Activated CD4-positive, alpha-beta T cell treated with anti-CD3 and anti-CD28 coated beads, Interleukin-2, amount 50 U/mL, for 4 hours (primary cell): ENCODE measurements around the gene IFI16.
"Not testable (repeated sequence)": the region's sequence is repeated elsewhere in the genome, so short reads cannot be mapped to it uniquely, and the experiment has no call there.

Source experiments
- DNase-seq, 2 experiments: peaks; one replicate each; pipeline ENCODE4 v3.0.0-alpha.2; 2020

The IFI16 gene

GRCh38 chr1:159067699-159068621 lies 58.3 kb downstream of the IFI16 start:
- no peak for DNase-seq

GRCh38 chr1:159068886-159069285 lies 59.2 kb downstream of the IFI16 start:
- no peak for DNase-seq

GRCh38 chr1:159071970-159072582 lies 62.4 kb downstream of the IFI16 start:
- DNase-seq: no peak

GRCh38 chr1:159076438-159077119 lies 66.9 kb downstream of the IFI16 start, which contains the start of gene AIM2:
Gene AIM2 (minus strand): TSS chr1:159076766. CDS start chr1:159073499, 3,267 bp downstream.
- DNase-seq: peak; percentile 45 to 56

- DNase-seq: peak; percentile 93 to 95
Observed at GRCh38 chr1:159077120-159077961, 67.6 kb downstream of the IFI16 start.

GRCh38 chr1:159079525-159079924 lies 69.8 kb downstream of the IFI16 start:
- no peak for DNase-seq

GRCh38 chr1:159081626-159082025 lies 71.9 kb downstream of the IFI16 start:
- no peak for DNase-seq

GRCh38 chr1:159083013-159083412 lies 73.3 kb downstream of the IFI16 start:
- DNase-seq: no peak

GRCh38 chr1:159084152-159084551 lies 74.4 kb downstream of the IFI16 start:
- no peak for DNase-seq

- no peak for DNase-seq
Observed at GRCh38 chr1:159084867-159085266, 75.2 kb downstream of the IFI16 start.

- DNase-seq: no peak
Observed at GRCh38 chr1:159088050-159088449, 78.3 kb downstream of the IFI16 start.

- DNase-seq: no peak
Observed at GRCh38 chr1:159088546-159089183, 79.0 kb downstream of the IFI16 start.

GRCh38 chr1:159089184-159089791 lies 79.6 kb downstream of the IFI16 start:
- DNase-seq: no peak

- DNase-seq: no peak
Observed at GRCh38 chr1:159090286-159091179, 80.8 kb downstream of the IFI16 start.

GRCh38 chr1:159091180-159091560 lies 81.5 kb downstream of the IFI16 start:
- DNase-seq: no peak

GRCh38 chr1:159091607-159092031 lies 81.9 kb downstream of the IFI16 start:
- DNase-seq: no peak

GRCh38 chr1:159092036-159092760 lies 82.5 kb downstream of the IFI16 start:
- no peak for DNase-seq

- DNase-seq: no peak
Observed at GRCh38 chr1:159098596-159098995, 88.9 kb downstream of the IFI16 start.

- no peak for DNase-seq
Observed at GRCh38 chr1:159100589-159100988, 90.9 kb downstream of the IFI16 start.

GRCh38 chr1:159103021-159103420 lies 93.3 kb downstream of the IFI16 start:
- DNase-seq: not testable (repeated sequence)
